ENCODE results near the gene WBP2NL.

WBP2NL gene

DNA sequence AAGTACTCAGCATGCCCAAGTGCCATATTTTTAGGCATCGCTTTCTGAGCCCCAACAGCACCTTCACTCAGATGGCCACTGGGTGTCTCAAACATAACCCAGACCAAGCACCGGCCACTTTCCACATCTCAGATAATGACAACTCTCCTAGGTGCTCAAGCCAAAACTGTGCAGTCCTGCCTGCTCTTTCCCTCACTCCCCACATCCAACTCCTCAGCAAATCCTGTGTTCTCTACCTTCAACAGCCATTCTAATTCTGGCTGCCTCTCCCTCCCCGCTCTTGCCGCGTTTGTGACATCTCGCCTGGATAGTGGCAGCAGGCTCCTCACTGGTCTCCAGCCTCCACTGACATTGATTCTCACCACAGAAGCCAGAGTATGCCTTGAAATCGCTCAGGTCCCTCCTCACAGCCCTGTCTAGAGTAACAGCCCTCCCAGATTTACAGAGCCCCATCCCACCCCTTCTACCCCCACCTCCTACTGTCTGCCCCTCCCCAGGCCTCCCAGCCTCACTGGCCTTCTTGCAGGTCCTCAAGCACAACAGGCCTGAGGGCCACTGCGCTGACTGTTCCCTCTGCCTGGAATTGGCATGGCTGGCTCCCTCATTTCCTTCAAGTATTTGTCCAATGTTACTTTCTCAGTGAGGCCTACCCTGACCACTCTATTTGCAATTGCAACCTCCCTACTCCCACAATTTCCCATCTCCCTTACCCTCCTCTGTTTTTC, 74.2 kb downstream of the WBP2NL start:
- DNase-seq (ENCODE audit: low spot score) = no peak

DNA sequence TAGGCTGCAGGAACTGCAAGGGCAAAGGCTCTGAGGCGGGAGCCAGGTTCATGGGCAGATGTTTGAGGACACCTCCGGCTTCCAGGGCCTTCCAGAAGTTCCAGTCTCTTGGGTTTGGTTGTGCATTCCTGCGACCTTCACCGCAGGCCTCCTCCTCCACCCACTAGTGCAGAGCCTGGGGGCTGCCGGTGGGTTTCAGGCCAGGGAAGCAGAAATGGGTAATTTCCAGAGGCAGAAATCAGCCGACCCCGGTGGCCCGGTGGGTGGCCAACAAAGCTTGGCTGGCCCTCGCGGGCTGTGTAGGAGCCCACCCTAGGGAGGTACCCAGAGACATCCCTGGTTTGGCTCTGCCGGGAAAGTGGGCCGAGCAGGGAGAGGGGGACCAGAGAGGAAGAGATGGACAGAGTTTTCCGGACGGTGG, 75.0 kb downstream of the WBP2NL start:
- DNase-seq (ENCODE audit: low spot score) = no peak

DNA sequence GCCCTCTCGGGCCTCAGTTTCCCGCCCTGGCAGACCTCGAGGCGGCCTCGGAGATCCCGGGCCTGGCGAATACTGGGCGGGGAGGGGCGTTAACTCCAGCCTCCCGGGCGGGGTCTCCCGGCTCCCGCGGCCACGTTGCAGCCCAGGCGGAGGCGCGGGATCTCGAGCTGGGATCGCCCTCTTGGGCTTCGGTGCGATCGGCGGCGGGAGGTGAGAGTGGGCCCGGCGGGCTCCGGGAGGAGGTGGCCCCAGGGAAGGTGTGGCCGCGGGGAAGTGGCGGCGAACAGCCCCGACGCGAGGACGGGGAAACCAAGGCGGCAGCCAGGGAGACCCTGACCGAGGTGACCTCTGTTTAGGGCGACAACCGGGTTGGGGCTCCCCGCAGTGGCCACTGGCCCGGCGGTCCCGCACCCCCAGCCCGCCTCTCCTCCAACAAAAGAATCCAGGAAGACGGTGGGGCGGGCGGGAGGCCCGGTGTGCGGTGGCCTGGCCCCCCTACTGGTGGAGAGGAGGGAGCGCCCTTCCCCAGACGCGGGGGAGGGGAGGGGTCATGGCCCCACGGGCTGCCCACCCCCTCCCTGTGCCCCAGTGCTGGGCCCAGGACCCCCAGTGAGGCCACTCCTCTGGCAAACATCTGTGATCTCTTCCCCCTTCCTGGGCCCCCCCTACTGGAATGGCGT, 75.7 kb downstream of the WBP2NL start, which contains the start of gene PHETA2:
Gene PHETA2, plus strand, starts transcription at position 117 of the 680 bp plus-strand sequence. CDS start 3,046 bp downstream, outside the sequence.
- DNase-seq (ENCODE audit: low spot score) = peak; percentile 73

DNA sequence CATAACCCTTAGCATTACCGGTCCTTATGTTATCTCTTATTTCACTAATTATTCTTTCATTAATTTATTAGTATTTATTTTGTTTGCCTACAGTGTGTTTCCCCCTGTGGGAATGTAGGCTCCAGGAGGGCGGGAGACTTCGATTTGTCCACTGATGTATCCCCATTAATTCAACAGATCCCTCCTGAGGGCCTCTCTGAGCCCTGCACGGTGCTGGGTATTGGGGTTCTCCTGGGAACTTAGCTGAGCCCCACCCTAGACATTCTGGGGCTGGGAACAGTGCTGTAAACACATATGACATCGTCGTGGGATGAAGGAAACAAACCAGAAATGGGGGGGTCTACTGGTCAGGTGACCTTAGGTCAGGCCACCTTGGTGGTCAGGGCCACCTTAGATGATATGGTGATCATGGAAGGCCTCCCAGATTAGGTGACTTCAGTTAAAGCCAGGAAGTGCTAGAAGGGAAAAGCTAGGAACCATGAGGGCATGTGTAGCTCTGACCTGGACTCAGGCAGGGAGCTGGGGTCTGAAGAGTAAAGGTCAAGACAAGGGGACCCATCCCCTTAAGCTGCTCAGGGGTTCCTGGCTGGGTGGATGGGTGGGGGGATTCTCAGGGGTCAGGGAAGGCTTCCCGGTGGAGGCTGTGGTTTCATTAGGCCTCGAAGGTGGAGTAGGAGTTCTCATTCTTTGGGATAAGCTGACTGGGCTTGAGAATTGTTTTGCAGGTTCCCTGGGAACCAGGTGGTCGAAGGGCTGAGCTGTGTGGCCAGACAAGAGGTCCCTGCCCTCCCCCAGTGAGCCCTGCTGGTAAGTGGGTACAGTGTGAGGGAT, 76.5 kb downstream of the WBP2NL start:
- DNase-seq (ENCODE audit: low spot score) = no peak

DNA sequence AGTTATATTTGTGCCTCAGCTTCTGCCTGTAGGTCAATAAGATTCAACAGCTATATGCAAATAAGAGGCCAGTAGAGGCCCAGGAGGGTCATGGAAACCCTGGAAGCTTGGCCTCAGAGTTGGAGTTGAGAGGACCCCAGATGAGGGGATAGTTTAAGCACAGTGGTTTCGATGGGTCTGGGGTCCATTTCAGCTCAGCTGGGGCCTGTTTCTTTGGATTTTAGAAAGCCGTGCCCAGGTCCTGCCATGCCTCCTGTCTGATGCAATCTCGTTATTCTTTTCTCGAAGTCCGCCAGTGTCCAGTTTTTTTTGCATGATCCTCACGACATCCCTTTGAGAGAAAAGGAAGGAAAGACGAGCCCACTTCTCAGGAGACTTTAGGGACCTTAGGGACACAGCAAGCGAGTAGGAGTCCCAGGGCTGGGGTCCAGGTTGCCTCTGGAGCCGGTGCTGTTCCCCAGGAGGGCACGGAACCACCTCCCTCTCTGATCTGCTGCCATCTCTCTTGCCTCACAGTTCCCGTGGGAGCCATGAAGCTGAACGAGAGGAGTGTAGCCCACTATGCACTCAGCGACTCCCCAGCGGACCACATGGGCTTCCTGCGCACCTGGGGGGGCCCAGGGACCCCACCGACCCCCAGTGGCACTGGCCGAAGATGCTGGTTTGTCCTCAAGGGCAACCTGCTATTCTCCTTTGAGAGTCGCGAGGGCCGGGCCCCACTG, 78.3 kb downstream of the WBP2NL start:
- no peak for DNase-seq (ENCODE audit: low spot score)

DNA sequence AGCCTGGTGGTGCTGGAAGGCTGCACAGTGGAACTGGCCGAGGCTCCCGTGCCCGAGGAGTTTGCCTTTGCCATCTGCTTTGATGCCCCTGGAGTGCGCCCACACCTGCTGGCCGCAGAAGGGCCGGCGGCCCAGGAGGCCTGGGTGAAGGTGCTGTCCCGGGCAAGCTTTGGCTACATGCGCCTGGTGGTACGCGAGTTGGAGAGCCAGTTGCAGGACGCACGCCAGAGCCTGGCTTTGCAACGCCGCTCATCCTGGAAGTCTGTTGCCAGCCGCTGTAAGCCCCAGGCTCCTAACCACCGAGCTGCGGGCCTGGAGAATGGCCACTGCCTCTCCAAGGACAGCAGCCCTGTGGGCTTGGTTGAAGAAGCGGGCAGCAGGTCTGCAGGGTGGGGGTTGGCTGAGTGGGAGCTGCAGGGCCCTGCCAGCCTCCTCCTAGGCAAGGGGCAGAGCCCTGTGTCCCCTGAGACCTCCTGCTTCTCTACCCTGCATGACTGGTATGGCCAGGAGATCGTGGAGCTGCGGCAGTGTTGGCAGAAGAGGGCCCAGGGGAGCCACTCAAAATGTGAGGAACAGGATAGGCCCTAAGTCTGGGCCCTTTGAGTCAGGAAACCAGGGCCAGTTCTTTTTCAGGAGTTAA, 79.0 kb downstream of the WBP2NL start:
- DNase-seq (ENCODE audit: low spot score) = no peak
